Measurements from ENCODE around the gene RBM19. TPM values are rescaled to one million over a fixed set of nuclear protein-coding genes. Genes with fewer than 3 reads are reported as not detected.

The RBM19 gene
- total RNA-seq, 1 donor from 2014 or later, result 36.4 TPM

DNA sequence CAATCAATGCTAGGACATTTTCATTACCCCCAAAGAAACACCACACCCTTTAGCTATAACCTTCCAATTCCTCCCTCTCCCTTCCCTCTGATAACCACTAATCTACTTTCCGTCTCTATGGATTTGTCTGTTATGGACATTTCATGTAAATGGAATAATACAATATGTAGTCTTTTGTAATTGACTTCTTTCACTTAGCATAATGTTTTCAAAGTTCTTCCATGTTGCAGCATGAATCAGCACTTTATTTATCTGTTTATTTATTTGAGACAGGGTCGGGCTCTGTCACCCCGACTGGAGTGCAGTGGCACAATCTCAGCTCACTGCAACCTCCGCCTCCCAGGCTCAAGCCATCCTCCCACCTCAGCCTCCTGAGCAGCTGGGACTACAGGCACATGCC is 1.2 kb upstream of the RBM19 start:
- Histone ChIP-seq H3K4me3 (no peak overlapping the region), H3K36me3 (peaks cover under 1% of the 10 kb centered on the region), H3K27me3 (peaks cover 3% of the 10 kb centered on the region), H3K9me3 (no peaks in the 10 kb centered on the region), H3K27ac (no peak overlapping the region), H3K4me1 (peaks cover 17% of the 10 kb centered on the region)
- no peak for ATAC-seq
- TF ChIP-seq, protein P1, sequence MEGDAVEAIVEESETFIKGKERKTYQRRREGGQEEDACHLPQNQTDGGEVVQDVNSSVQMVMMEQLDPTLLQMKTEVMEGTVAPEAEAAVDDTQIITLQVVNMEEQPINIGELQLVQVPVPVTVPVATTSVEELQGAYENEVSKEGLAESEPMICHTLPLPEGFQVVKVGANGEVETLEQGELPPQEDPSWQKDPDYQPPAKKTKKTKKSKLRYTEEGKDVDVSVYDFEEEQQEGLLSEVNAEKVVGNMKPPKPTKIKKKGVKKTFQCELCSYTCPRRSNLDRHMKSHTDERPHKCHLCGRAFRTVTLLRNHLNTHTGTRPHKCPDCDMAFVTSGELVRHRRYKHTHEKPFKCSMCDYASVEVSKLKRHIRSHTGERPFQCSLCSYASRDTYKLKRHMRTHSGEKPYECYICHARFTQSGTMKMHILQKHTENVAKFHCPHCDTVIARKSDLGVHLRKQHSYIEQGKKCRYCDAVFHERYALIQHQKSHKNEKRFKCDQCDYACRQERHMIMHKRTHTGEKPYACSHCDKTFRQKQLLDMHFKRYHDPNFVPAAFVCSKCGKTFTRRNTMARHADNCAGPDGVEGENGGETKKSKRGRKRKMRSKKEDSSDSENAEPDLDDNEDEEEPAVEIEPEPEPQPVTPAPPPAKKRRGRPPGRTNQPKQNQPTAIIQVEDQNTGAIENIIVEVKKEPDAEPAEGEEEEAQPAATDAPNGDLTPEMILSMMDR (IDR thresholded peaks at IDR 0.05), result no peak
- DNase-seq, result no peak
- intact Hi-C loops (cut with DNase I), result no loop called here

DNA sequence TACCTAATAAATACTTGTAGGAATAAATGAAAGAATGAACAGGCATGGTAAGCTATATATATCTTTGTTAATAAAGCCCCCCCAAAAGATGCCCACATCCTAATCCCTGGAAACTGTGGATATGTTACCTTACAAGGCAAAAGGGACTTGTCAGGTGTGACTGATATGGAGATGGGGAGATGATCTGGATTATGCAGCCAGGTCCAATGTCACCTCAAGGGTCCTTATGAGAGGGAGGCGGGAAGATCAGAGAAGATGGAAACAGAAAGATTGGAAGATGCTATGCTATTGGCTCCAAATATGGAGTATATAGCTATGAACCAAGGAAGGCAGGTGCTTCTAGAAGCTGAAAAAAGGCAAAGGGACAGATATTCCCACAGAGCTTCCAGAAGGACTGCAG is 3.4 kb downstream of the RBM19 start:
- H3K4me3 ChIP-seq, result no peak overlapping the region
- H3K27ac ChIP-seq, result no peak overlapping the region
- no peaks in the 10 kb centered on the region for H3K27me3 ChIP-seq
- intact Hi-C loops (cut with DNase I), result no loop called here
- no peaks in the 10 kb centered on the region for H3K9me3 ChIP-seq
- no peak for ATAC-seq
- TF ChIP-seq, protein P1 (IDR thresholded peaks at IDR 0.05), result no peak
- no peak for DNase-seq
- H3K36me3 ChIP-seq, result peaks cover 47% of the 10 kb centered on the region
- peaks cover 17% of the 10 kb centered on the region for H3K4me1 ChIP-seq

DNA sequence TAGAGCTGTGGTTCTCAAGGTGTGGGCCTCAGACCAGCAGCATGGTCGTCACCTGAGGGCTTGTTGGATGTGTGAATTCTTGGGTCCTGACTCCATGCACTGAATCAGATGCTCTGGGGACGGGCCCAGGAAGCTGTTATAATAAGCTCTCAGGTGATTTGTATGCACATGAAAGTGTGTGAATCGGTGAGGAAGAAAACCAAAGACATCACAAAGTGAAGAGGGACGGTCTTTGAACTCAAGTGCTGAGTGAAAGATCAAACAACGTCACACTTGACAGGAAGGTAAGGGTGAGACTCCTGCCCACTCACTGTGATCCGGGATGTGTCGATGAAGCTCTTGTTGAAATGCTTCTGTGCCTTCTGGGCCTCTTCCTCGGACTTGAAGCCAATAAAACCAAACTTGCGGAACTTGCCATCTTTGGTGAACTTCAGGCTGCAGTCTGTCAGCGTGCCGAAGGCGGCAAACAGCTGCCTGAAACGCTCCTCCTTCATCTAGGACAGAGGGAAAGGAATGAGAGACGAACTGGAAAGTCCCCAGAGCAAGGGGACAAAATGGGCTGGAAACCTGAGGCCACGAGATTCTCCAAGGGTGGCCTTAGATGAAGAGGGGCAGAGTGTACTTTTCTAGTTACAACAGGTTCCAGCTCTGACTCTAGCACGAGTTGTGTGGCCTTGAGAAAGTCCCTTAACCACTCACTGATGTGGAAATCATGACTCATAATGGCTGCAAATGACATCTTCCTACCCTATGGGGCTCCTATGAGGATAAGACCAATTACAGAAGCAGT is 4.0 kb downstream of the RBM19 start:
- no peak for ATAC-seq

DNA sequence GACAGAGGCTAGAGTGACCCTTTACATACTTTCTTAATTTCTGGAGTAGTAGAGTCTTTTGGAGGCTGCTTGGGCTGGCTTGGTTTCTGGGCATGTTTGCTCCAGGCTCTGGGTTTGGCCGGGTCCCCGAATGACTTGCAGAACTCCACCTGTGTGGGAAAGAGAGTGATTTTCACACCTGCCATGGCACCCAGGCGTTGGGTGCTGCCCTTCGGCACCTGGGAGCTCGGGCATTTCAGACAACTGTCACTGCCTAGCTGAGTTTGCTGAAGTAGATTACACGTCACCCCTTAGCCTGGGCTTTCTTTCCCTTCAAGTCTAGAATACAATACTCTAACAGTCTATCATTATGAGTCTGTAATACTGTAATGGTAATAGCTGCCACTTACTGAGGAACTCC is 6.1 kb downstream of the RBM19 start:
- TF ChIP-seq, protein P1 (IDR thresholded peaks at IDR 0.05), result no peak
- intact Hi-C loops (cut with DNase I), result no loop called here
- H3K4me3 ChIP-seq, result no peak overlapping the region
- no peaks in the 10 kb centered on the region for H3K9me3 ChIP-seq
- no peak for DNase-seq
- H3K36me3 ChIP-seq, result peaks cover 74% of the 10 kb centered on the region
- H3K4me1 ChIP-seq, result peaks cover 3% of the 10 kb centered on the region
- no peaks in the 10 kb centered on the region for H3K27me3 ChIP-seq
- ATAC-seq, result no peak
- H3K27ac ChIP-seq, result no peak overlapping the region

More for the DNA sequence above, 4.0 kb downstream of the RBM19 start:
- intact Hi-C loops (cut with DNase I), result no loop called here
- peaks cover 53% of the 10 kb centered on the region for H3K36me3 ChIP-seq
- DNase-seq, result no peak
- no peaks in the 10 kb centered on the region for H3K27me3 ChIP-seq
- peaks cover 14% of the 10 kb centered on the region for H3K4me1 ChIP-seq
- H3K4me3 ChIP-seq, result no peak overlapping the region
- H3K27ac ChIP-seq, result no peak overlapping the region
- TF ChIP-seq, protein P1 (IDR thresholded peaks at IDR 0.05), result no peak
- H3K9me3 ChIP-seq, result no peaks in the 10 kb centered on the region

DNA sequence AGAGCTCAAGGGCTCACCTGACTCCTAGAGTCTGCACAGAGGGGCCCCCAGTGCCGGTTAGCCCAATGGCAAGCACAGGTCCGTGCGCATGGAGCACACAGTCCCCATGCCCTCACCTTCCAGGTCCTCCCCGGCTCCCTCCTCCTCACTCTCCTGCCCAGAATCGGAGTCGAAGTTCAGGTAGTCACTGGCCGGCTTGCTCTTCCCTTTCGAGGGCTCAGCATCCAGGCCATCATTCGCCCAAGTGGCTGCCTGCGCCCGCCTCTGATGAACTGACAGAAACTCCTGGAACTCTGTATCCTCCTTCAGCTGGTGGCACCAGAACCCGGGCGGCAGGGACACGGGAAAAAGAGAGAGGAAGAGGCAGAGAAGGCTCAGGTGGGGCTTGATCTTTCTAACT is 7.0 kb downstream of the RBM19 start:
- H3K4me1 ChIP-seq, result no peaks in the 10 kb centered on the region
- ATAC-seq, result no peak
- no peaks in the 10 kb centered on the region for H3K9me3 ChIP-seq
- peaks cover 84% of the 10 kb centered on the region for H3K36me3 ChIP-seq
- TF ChIP-seq, protein P1 (IDR thresholded peaks at IDR 0.05), result no peak
- intact Hi-C loops (cut with DNase I), result no loop called here
- H3K27ac ChIP-seq, result no peak overlapping the region
- no peak overlapping the region for H3K4me3 ChIP-seq
- DNase-seq, result no peak
- no peaks in the 10 kb centered on the region for H3K27me3 ChIP-seq

All from upper lobe of right lung (tissue), 1 donor.